DOHH2 (cell line): Measurements from ENCODE around the gene MET.

Experiments
- H3F3A ChIP-seq: fragments of 200-600 bp; sonication (generic), shearing (Covaris generic); 2 replicates; pipeline ENCODE4 v1.6.0; 2016; ENCODE audit warnings: antibody characterized with exemption, mild to moderate bottlenecking; ENCODE audit not compliant: control insufficient read depth, insufficient read depth
- H3K27ac ChIP-seq: fragments of 200-600 bp; sonication (generic); 2 replicates; pipeline ENCODE4 v1.5.1; 2014; ENCODE audit warnings: low read depth, mild to moderate bottlenecking, low read length, moderate library complexity
- H3K27me3 ChIP-seq: fragments of 200-600 bp; sonication (generic); 2 replicates; pipeline ENCODE4 v1.6.1; 2014; ENCODE audit warnings: mild to moderate bottlenecking, low read length, mixed read lengths; ENCODE audit not compliant: control insufficient read depth
- H3K36me3 ChIP-seq: fragments of 200-600 bp; sonication (generic); 2 replicates; pipeline ENCODE4 v1.6.1; 2014; ENCODE audit warnings: mild to moderate bottlenecking, low read length, moderate library complexity, mixed read lengths; ENCODE audit not compliant: control insufficient read depth
- H3K4me1 ChIP-seq: fragments of 200-600 bp; sonication (generic); 2 replicates; pipeline ENCODE4 v1.6.1; 2014; ENCODE audit warnings: mild to moderate bottlenecking, low read length, mixed read lengths; ENCODE audit not compliant: control insufficient read depth
- H3K4me2 ChIP-seq: fragments of 200-600 bp; sonication (generic); 2 replicates; pipeline ENCODE4 v1.6.0; 2014; ENCODE audit warnings: mild to moderate bottlenecking, low read length, moderate library complexity
- H3K4me3 ChIP-seq: fragments of 200-600 bp; sonication (generic); 2 replicates; pipeline ENCODE4 v1.5.1; 2014; ENCODE audit warnings: mild to moderate bottlenecking, low read length, mixed read lengths
- H3K79me2 ChIP-seq: fragments of 200-600 bp; sonication (generic); 2 replicates; pipeline ENCODE4 v1.6.1; 2014; ENCODE audit warnings: mild to moderate bottlenecking, low read length, mixed read lengths; ENCODE audit not compliant: control insufficient read depth
- H3K9me2 ChIP-seq: fragments of 200-600 bp; sonication (generic); replicated peaks from 2 replicates; pipeline ENCODE4 v1.6.1; 2014; ENCODE audit warnings: mild to moderate bottlenecking, low read length, mixed read lengths; ENCODE audit not compliant: control insufficient read depth
- H3K9me3 ChIP-seq: fragments of 200-600 bp; sonication (generic); 2 replicates; pipeline ENCODE4 v1.6.1; 2014; ENCODE audit warnings: antibody characterized with exemption, low read length, mixed read lengths; ENCODE audit not compliant: control insufficient read depth, insufficient read depth
- H4K20me1 ChIP-seq: fragments of 200-600 bp; sonication (generic); 2 replicates; pipeline ENCODE4 v1.6.0; 2014; ENCODE audit warnings: low read depth, mild to moderate bottlenecking, antibody characterized with exemption, low read length, moderate library complexity; ENCODE audit not compliant: control insufficient read depth, insufficient read depth
- EZH2phosphoT487 ChIP-seq: fragments of 200-600 bp; sonication (generic); IDR thresholded peaks from 2 replicates; pipeline ENCODE4 v1.6.1; 2017; ENCODE audit warnings: borderline replicate concordance, mild to moderate bottlenecking, antibody characterized with exemption, low read length, moderate library complexity, mixed read lengths
- TF ChIP-seq, protein P1 (sequence below): fragments of 200-600 bp; sonication (generic); IDR thresholded peaks from one replicate; pipeline ENCODE4 v1.5.1; 2014; ENCODE audit warnings: antibody characterized with exemption, mild to moderate bottlenecking, low read depth, low read length; ENCODE audit not compliant: poor library complexity, severe bottlenecking

Gene MET

DNA sequence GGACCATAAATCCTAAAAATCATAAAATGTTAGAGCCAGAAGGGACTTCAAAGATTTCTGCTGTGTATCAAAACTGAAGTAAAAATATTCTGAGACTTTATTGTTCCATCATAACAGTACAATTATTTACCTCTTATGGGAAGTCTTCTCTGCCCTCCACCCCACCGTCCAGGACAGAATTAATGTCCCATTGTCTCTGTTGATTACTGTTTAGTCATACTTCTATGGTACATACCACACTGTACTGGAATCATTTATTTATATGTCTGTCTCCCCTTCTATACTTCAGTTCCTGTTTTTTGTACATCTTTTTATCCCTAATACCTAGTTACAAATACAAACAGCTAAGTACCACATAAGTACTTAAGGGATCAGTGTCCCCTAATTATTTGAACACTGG is 98.9 kb downstream of the MET start:
- Histone ChIP-seq H3F3A (no peaks in the 10 kb centered on the region), H3K36me3 (no peaks in the 10 kb centered on the region), H3K27me3 (no peaks in the 10 kb centered on the region), H3K4me1 (no peaks in the 10 kb centered on the region), H3K79me2 (no peaks in the 10 kb centered on the region), H3K9me2 (no peaks in the 10 kb centered on the region), H3K4me3 (no peak overlapping the region), H3K27ac (no peak overlapping the region), H3K4me2 (no peak overlapping the region), H4K20me1 (no peaks in the 10 kb centered on the region), H3K9me3 (no peaks in the 10 kb centered on the region)
- TF ChIP-seq EZH2phosphoT487, result no peak
- TF ChIP-seq, protein P1, sequence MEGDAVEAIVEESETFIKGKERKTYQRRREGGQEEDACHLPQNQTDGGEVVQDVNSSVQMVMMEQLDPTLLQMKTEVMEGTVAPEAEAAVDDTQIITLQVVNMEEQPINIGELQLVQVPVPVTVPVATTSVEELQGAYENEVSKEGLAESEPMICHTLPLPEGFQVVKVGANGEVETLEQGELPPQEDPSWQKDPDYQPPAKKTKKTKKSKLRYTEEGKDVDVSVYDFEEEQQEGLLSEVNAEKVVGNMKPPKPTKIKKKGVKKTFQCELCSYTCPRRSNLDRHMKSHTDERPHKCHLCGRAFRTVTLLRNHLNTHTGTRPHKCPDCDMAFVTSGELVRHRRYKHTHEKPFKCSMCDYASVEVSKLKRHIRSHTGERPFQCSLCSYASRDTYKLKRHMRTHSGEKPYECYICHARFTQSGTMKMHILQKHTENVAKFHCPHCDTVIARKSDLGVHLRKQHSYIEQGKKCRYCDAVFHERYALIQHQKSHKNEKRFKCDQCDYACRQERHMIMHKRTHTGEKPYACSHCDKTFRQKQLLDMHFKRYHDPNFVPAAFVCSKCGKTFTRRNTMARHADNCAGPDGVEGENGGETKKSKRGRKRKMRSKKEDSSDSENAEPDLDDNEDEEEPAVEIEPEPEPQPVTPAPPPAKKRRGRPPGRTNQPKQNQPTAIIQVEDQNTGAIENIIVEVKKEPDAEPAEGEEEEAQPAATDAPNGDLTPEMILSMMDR, result no peak

DNA sequence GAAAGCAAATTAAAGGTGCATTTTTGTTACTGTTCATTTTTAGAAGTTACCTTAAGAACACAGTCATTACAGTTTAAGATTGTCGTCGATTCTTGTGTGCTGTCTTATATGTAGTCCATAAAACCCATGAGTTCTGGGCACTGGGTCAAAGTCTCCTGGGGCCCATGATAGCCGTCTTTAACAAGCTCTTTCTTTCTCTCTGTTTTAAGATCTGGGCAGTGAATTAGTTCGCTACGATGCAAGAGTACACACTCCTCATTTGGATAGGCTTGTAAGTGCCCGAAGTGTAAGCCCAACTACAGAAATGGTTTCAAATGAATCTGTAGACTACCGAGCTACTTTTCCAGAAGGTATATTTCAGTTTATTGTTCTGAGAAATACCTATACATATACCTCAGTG is 99.6 kb downstream of the MET start:
- no peaks in the 10 kb centered on the region for H3K4me1 ChIP-seq

DNA sequence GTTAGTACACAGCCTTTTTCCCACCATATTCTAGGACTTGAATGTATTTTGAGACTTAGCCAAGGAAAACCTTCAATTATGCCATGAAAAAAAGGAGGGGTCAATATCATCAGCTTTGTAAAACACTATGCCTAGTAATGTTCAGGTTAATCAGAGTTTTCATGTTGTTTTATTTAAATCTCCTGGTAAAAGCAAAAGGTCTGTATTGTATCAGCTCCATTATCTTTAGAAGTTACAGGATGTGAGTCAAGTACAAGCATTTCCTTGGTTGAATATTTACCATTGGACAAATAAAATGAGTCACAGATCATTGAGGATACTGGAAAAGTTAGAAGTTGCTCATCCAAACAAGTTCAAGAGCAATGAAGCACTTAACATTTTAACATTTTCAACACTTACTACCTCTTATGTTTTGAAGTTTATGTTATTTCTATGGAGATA is 100.4 kb downstream of the MET start:
- H3K27me3 ChIP-seq, result no peaks in the 10 kb centered on the region
- no peak overlapping the region for H3K4me3 ChIP-seq
- no peaks in the 10 kb centered on the region for H3K9me2 ChIP-seq
- no peaks in the 10 kb centered on the region for H3K79me2 ChIP-seq
- H3K36me3 ChIP-seq, result no peaks in the 10 kb centered on the region
- no peaks in the 10 kb centered on the region for H3F3A ChIP-seq
- no peaks in the 10 kb centered on the region for H3K9me3 ChIP-seq
- H3K4me2 ChIP-seq, result no peak overlapping the region
- TF ChIP-seq, protein P1, result no peak
- TF ChIP-seq EZH2phosphoT487, result no peak
- H3K27ac ChIP-seq, result no peak overlapping the region
- H3K4me1 ChIP-seq, result no peaks in the 10 kb centered on the region
- H4K20me1 ChIP-seq, result no peaks in the 10 kb centered on the region

More for the DNA sequence above, 99.6 kb downstream of the MET start:
- Histone ChIP-seq H3K27ac (no peak overlapping the region), H3K9me2 (no peaks in the 10 kb centered on the region), H3K4me3 (no peak overlapping the region), H3K79me2 (no peaks in the 10 kb centered on the region), H3F3A (no peaks in the 10 kb centered on the region), H3K4me2 (no peak overlapping the region), H4K20me1 (no peaks in the 10 kb centered on the region), H3K27me3 (no peaks in the 10 kb centered on the region), H3K36me3 (no peaks in the 10 kb centered on the region), H3K9me3 (no peaks in the 10 kb centered on the region)
- TF ChIP-seq EZH2phosphoT487, result no peak
- TF ChIP-seq, protein P1, result no peak
